ENCODE measurements around the gene ASNS. TPM values are rescaled to one million over a fixed set of nuclear protein-coding genes. Genes with fewer than 3 reads are reported as not detected.

ASNS gene
- total RNA-seq, 4 donors from 2014 or later: 11.3 to 16.8 (median 15.8) TPM

- DNase-seq (ENCODE audit: low spot score) (peak; percentile 69), ATAC-seq (ENCODE audit: low FRiP score) (no peak)
- TF ChIP-seq CTCF (IDR thresholded peaks at IDR 0.05): no peak
Measured at GRCh38 chr7:97835296-97836138, 36.7 kb downstream of the ASNS start.

DNA sequence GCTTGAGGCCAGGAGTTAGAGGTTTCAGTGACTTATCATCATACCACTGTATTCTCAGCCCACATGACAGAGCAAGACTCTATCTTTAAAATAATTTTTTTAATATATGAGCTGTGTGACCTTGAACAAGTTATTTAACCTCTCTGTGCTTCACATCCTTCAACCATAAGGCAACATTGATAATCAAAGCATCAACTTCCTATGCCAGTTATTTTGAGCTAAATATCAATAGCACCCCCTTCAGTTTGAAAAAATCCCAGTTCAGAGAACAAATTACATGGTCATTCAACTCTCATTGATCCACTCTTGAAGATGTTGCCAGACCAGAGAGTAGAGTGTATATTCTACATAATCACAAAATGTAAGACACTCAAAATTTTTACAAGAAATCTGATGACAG, 53.0 kb downstream of the ASNS start:
- TF ChIP-seq CTCF (IDR thresholded peaks at IDR 0.05): no peak
- no peak for ATAC-seq (ENCODE audit: low FRiP score)
- DNase-seq (ENCODE audit: low spot score): no peak

- DNase-seq (ENCODE audit: low spot score) (no peak), ATAC-seq (ENCODE audit: low FRiP score) (no peak)
- TF ChIP-seq CTCF (IDR thresholded peaks at IDR 0.05): no peak
Measured at GRCh38 chr7:97818066-97818663, 54.0 kb downstream of the ASNS start.

Small RNA genes lying within 50 kb of the gene (small RNA-seq; reads per million reads assigned to genes)
- not detected for gene AC005326.1
- not detected for gene AC079781.2
- not detected for gene SNRPCP9

Other genes starting within 250 kb of the ASNS start
- gene TAC1, start 140.3 kb downstream of the ASNS start, total RNA-seq: 1 to 10 TPM in 3 of 4 donors, not detected in 1; 1.4 to 2.1 (median 1.8) TPM
- not detected for gene OCM2, start 117.8 kb upstream of the ASNS start, total RNA-seq
- 10 to 100 TPM; 11.0 to 15.8 (median 12.0) TPM for gene LMTK2, start 234.5 kb upstream of the ASNS start, total RNA-seq